ENCODE data around the gene TEPSIN. TPM values are rescaled to one million over a fixed set of nuclear protein-coding genes. Genes with fewer than 3 reads are reported as not detected.

Gene TEPSIN
- total RNA-seq, 1 experiment from 2014 or later: 38.8 TPM

DNA sequence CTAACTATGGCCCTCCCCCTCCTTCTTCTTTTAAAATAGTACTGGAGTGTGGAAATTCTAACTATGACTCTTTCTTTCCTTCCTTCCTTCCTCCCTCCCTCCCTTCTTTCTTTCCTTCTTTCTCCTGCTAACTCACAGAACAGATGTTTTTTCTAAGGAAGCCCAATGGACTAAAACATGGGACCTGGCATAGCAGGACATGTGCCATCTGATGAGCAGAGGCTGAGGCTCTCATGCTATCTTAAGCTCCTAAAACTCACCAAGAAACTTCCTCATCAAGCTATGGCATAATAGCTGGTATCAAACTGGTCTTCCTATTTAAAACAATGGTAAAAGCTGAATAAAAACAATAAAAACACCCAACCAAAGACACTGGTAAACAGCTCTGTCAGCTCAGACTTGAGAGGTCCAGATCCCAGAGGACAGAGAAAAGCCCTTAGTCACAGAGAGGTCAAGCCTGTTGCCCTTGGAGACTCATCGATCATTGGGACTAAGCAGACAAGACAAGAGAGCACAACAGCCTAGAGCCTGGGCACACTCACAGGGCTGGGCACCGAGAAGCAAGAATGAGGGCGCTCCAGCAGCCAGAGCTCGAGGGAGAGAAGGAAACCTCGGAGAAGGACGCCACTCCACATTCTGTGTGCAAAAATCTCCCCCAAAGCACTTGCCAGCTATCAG is 28.7 kb upstream of the TEPSIN start:
- peaks cover 8 to 55% (median 47%) of the 10 kb centered on the region in 3 experiments; a peak in 6 of 7 replicates for H3K36me3 Mint-ChIP-seq (ENCODE audit: insufficient read depth in 1 of 3, low read depth in 3 of 3)

More for the DNA sequence above, 28.7 kb upstream of the TEPSIN start:
- Histone ChIP-seq H4K8ac (replicated peaks; ENCODE audit: insufficient read length, low read depth, low read length) (no peak overlapping the region), H3K79me1 (ENCODE audit: insufficient read depth, low read depth, low read length, poor library complexity, severe bottlenecking) (no peaks in the 10 kb centered on the region), H3K23me2 (ENCODE audit: insufficient read length, low read depth, low read length, poor library complexity, severe bottlenecking) (no peaks in the 10 kb centered on the region), H4K5ac (ENCODE audit: insufficient read length, low read depth, low read length) (no peak overlapping the region), H3K56ac (ENCODE audit: insufficient read length, low read depth, low read length) (no peak overlapping the region), H3K9me3 (ENCODE audit: control insufficient read depth, low read depth, low read length) (no peaks in the 10 kb centered on the region), H2AK5ac (ENCODE audit: insufficient read length, low read length) (no peak overlapping the region), H4K20me1 (ENCODE audit: control insufficient read depth, insufficient read depth, insufficient read length) (no peaks in the 10 kb centered on the region), H3K14ac (ENCODE audit: insufficient read depth, low read length) (no peak overlapping the region), H4K91ac (ENCODE audit: insufficient read length, low read depth, low read length) (no peak overlapping the region), H2BK120ac (ENCODE audit: low read depth, low read length, poor library complexity, severe bottlenecking) (no peak overlapping the region), H3K9ac (ENCODE audit: extremely low read depth, insufficient read length, low read length) (no peak overlapping the region), H2BK5ac (ENCODE audit: insufficient read length, low read length) (no peak overlapping the region), H3K27ac (ENCODE audit: insufficient read length, low read depth, low read length) (no peak overlapping the region), H3K23ac (ENCODE audit: insufficient read length, low read depth, low read length) (no peak overlapping the region), H3K79me2 (ENCODE audit: insufficient read depth, low read length) (no peaks in the 10 kb centered on the region), H3K4me1 (ENCODE audit: insufficient read depth, low read length) (no peaks in the 10 kb centered on the region), H3K4me2 (ENCODE audit: insufficient read depth, insufficient read length, low read length) (no peak overlapping the region), H3T11ph (ENCODE audit: low read length) (no peak overlapping the region), H2BK20ac (ENCODE audit: low read depth, low read length, poor library complexity, severe bottlenecking) (no peak overlapping the region), H3K18ac (ENCODE audit: insufficient read length, low read depth, low read length) (no peak overlapping the region), H2AFZ (ENCODE audit: low read length) (no peak overlapping the region), H3K4ac (ENCODE audit: low read depth, low read length) (no peak overlapping the region), H2BK12ac (ENCODE audit: insufficient read length, low read depth, low read length) (no peak overlapping the region), H2BK15ac (ENCODE audit: low read depth, low read length) (no peak overlapping the region), H3K27me3 (ENCODE audit: insufficient read depth, low read length) (no peaks in the 10 kb centered on the region)
- DNase-seq: no peak
- WGBS (ENCODE audit: extremely low coverage, insufficient read length, low lambda C conversion rate): no CpG with 5 or more reads among the region's 6 CpGs
- Mint-ChIP-seq H3K4me3 (no peak overlapping the region; a peak in 1 of 5 replicates), H3K27ac (peak overlapping the region in 2 of 3 experiments; percentile 13 to 59; a peak in 2 of 7 replicates), H3K4me1 (no peaks in the 10 kb centered on the region), H3K27me3 (ENCODE audit: low read depth) (no peaks in the 10 kb centered on the region), H3K9me3 (no peaks in the 10 kb centered on the region)
- TF ChIP-seq, protein P1, sequence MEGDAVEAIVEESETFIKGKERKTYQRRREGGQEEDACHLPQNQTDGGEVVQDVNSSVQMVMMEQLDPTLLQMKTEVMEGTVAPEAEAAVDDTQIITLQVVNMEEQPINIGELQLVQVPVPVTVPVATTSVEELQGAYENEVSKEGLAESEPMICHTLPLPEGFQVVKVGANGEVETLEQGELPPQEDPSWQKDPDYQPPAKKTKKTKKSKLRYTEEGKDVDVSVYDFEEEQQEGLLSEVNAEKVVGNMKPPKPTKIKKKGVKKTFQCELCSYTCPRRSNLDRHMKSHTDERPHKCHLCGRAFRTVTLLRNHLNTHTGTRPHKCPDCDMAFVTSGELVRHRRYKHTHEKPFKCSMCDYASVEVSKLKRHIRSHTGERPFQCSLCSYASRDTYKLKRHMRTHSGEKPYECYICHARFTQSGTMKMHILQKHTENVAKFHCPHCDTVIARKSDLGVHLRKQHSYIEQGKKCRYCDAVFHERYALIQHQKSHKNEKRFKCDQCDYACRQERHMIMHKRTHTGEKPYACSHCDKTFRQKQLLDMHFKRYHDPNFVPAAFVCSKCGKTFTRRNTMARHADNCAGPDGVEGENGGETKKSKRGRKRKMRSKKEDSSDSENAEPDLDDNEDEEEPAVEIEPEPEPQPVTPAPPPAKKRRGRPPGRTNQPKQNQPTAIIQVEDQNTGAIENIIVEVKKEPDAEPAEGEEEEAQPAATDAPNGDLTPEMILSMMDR (conservative IDR thresholded peaks at IDR 0.05): no peak
